SK-N-SH treated with all-trans-retinoic acid at 6 μM for 48 hours (cell line): ENCODE results near the gene AGPAT1.

Experiments
- ATAC-seq: fragments of 200-7000 bp; cut with Tn5 transposase; 3 replicates; pipeline ENCODE4 v1.9.1; 2020; ENCODE audit warnings: mild to moderate bottlenecking, moderate library complexity
- ARNTL ChIP-seq: fragments of 450-650 bp; formaldehyde crosslinking; IDR thresholded peaks from 2 replicates; pipeline ENCODE4 v1.5.0; 2020; ENCODE audit warnings: low read depth, mild to moderate bottlenecking, moderate library complexity, borderline replicate concordance
- BACH2 ChIP-seq: fragments of 250-450 bp; sonication (Bioruptor Pico); IDR thresholded peaks from 2 replicates; pipeline ENCODE4 v1.9.0; 2021; ENCODE audit warnings: mild to moderate bottlenecking, borderline replicate concordance
- CSDC2 ChIP-seq: fragments of 250-450 bp; sonication (Bioruptor Pico); IDR thresholded peaks from 2 replicates; pipeline ENCODE4 v1.5.0; 2020; ENCODE audit warnings: mild to moderate bottlenecking, moderate library complexity
- CSRNP3 ChIP-seq: fragments of 250-450 bp; sonication (Bioruptor Pico); IDR thresholded peaks from 2 replicates; pipeline ENCODE4 v1.5.1; 2021; ENCODE audit warnings: mild to moderate bottlenecking, moderate library complexity
- GLIS3 ChIP-seq: fragments of 250-450 bp; sonication (Bioruptor Pico); IDR thresholded peaks from 2 replicates; pipeline ENCODE4 v1.5.0; 2020; ENCODE audit warnings: mild to moderate bottlenecking, moderate library complexity
- OSR1 ChIP-seq: fragments of 250-450 bp; sonication (Bioruptor Pico); IDR thresholded peaks from 2 replicates; pipeline ENCODE4 v1.8.0; 2022; ENCODE audit warnings: moderate library complexity, mild to moderate bottlenecking, inconsistent platforms
- PATZ1 ChIP-seq: fragments of 250-450 bp; sonication (Bioruptor Pico); IDR thresholded peaks from 2 replicates; pipeline ENCODE4 v1.8.0; 2020; ENCODE audit warnings: mild to moderate bottlenecking, moderate library complexity, borderline replicate concordance
- PPARA ChIP-seq: fragments of 250-450 bp; sonication (Bioruptor Pico); IDR thresholded peaks from 2 replicates; pipeline ENCODE4 v1.5.0; 2020; ENCODE audit warnings: mild to moderate bottlenecking, borderline replicate concordance
- RARB ChIP-seq: fragments of 250-450 bp; sonication (Bioruptor Pico); IDR thresholded peaks from 2 replicates; pipeline ENCODE4 v1.8.0; 2021; ENCODE audit warnings: mild to moderate bottlenecking, moderate library complexity
- SNAI2 ChIP-seq: fragments of 250-450 bp; sonication (Bioruptor Pico); IDR thresholded peaks from 2 replicates; pipeline ENCODE4 v1.5.0; 2020; ENCODE audit warnings: mild to moderate bottlenecking, moderate library complexity
- TCF4 ChIP-seq: fragments of 250-450 bp; sonication (Bioruptor Pico); IDR thresholded peaks from 2 replicates; pipeline ENCODE4 v1.8.0; 2021; ENCODE audit warnings: mild to moderate bottlenecking, moderate library complexity, borderline replicate concordance
- TOX ChIP-seq: fragments of 250-450 bp; sonication (Bioruptor Pico); IDR thresholded peaks from 2 replicates; pipeline ENCODE4 v1.8.0; 2021; ENCODE audit warnings: mild to moderate bottlenecking, moderate library complexity, borderline replicate concordance
- TSHZ2 ChIP-seq: fragments of 250-450 bp; sonication (Bioruptor Pico); IDR thresholded peaks from 2 replicates; pipeline ENCODE4 v1.5.0; 2020; ENCODE audit warnings: mild to moderate bottlenecking, moderate library complexity
- ZC3H10 ChIP-seq: fragments of 250-450 bp; sonication (Bioruptor Pico); IDR thresholded peaks from 2 replicates; pipeline ENCODE4 v1.5.1; 2021; ENCODE audit warnings: mild to moderate bottlenecking, moderate library complexity
- ZNF565 ChIP-seq: fragments of 450-650 bp; formaldehyde crosslinking; conservative IDR thresholded peaks from 2 replicates; pipeline ENCODE4 v1.5.0; 2020; ENCODE audit warnings: low read depth, mild to moderate bottlenecking, moderate library complexity
- ZNF70 ChIP-seq: fragments of 450-650 bp; formaldehyde crosslinking; IDR thresholded peaks from 2 replicates; pipeline ENCODE4 v1.5.0; 2020; ENCODE audit warnings: mild to moderate bottlenecking, moderate library complexity
- ZNF8 ChIP-seq: fragments of 450-650 bp; formaldehyde crosslinking; IDR thresholded peaks from 2 replicates; pipeline ENCODE4 v1.5.0; 2020; ENCODE audit warnings: mild to moderate bottlenecking, moderate library complexity
- TF ChIP-seq, protein P1 (sequence below): fragments of 250-450 bp; sonication (Bioruptor Pico); IDR thresholded peaks from 2 replicates; pipeline ENCODE4 v1.5.1; 2020; ENCODE audit warnings: low read depth, mild to moderate bottlenecking, moderate library complexity
- TF ChIP-seq, protein P2 (sequence below): fragments of 250-450 bp; sonication (Bioruptor Pico); IDR thresholded peaks from 2 replicates; pipeline ENCODE4 v1.8.0; 2021; ENCODE audit warnings: low read depth, mild to moderate bottlenecking, moderate library complexity, borderline replicate concordance

Gene AGPAT1

GRCh38 chr6:32190911-32191677, 15.2 kb upstream of the AGPAT1 start:
- TF ChIP-seq SNAI2 (CRISPR knock-in tag) (no peak), TOX (CRISPR knock-in tag) (no peak), ZC3H10 (CRISPR knock-in tag) (no peak), GLIS3 (no peak), TSHZ2 (no peak), PPARA (CRISPR knock-in tag) (no peak), ZNF565 (CRISPR knock-in tag) (no peak), TCF4 (CRISPR knock-in tag) (no peak), CSDC2 (no peak), RARB (CRISPR knock-in tag) (no peak), ZNF70 (CRISPR knock-in tag) (no peak), PATZ1 (CRISPR knock-in tag) (no peak), CSRNP3 (no peak), OSR1 (CRISPR knock-in tag) (no peak), ARNTL (CRISPR knock-in tag) (no peak), BACH2 (CRISPR knock-in tag) (no peak)
- TF ChIP-seq, protein P1, sequence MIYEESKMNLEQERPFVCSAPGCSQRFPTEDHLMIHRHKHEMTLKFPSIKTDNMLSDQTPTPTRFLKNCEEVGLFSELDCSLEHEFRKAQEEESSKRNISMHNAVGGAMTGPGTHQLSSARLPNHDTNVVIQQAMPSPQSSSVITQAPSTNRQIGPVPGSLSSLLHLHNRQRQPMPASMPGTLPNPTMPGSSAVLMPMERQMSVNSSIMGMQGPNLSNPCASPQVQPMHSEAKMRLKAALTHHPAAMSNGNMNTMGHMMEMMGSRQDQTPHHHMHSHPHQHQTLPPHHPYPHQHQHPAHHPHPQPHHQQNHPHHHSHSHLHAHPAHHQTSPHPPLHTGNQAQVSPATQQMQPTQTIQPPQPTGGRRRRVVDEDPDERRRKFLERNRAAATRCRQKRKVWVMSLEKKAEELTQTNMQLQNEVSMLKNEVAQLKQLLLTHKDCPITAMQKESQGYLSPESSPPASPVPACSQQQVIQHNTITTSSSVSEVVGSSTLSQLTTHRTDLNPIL (CRISPR knock-in tag): no peak
- TF ChIP-seq, protein P2, sequence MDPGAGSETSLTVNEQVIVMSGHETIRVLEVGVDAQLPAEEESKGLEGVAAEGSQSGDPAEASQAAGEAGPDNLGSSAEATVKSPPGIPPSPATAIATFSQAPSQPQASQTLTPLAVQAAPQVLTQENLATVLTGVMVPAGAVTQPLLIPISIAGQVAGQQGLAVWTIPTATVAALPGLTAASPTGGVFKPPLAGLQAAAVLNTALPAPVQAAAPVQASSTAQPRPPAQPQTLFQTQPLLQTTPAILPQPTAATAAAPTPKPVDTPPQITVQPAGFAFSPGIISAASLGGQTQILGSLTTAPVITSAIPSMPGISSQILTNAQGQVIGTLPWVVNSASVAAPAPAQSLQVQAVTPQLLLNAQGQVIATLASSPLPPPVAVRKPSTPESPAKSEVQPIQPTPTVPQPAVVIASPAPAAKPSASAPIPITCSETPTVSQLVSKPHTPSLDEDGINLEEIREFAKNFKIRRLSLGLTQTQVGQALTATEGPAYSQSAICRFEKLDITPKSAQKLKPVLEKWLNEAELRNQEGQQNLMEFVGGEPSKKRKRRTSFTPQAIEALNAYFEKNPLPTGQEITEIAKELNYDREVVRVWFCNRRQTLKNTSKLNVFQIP (CRISPR knock-in tag): no peak
- no peak for ATAC-seq

- peak; percentile 61 for ATAC-seq
- TF ChIP-seq ZC3H10 (CRISPR knock-in tag) (no peak), TSHZ2 (no peak), TCF4 (CRISPR knock-in tag) (no peak), BACH2 (CRISPR knock-in tag) (no peak), ZNF8 (no peak), PPARA (CRISPR knock-in tag) (no peak), CSDC2 (no peak), SNAI2 (CRISPR knock-in tag) (no peak)
- TF ChIP-seq, protein P2 (CRISPR knock-in tag): no peak
- TF ChIP-seq, all 23 proteins: peak for 0
Measured at GRCh38 chr6:32190054-32190851, 14.4 kb upstream of the AGPAT1 start, which contains the start of gene PBX2. Gene PBX2, minus strand, starts transcription at chr6:32190202. Its CDS starts 287 bp downstream, at chr6:32189915.
